BLaER1 treated with 17β-estradiol and CSF1 and Interleukin-3, amounts not matched to agents 10 nM and 100 nM (cell line): Measurements from ENCODE around the gene HBS1L.

ENCODE experiments used
- H3K27ac ChIP-seq, 11 experiments: shearing (Covaris generic); formaldehyde crosslinking; 2 replicates each; pipeline ENCODE4 v1.8.1; 2022
- H3K27me3 ChIP-seq, 11 experiments: shearing (Covaris generic); formaldehyde crosslinking; 2 replicates each; pipeline ENCODE4 v1.8.1; 2022
- H3K36me3 ChIP-seq, 11 experiments: shearing (Covaris generic); formaldehyde crosslinking; 2 replicates each; pipeline ENCODE4 v1.8.1; 2022
- H3K4me1 ChIP-seq, 10 experiments: shearing (Covaris generic); formaldehyde crosslinking; 2 replicates each; pipeline ENCODE4 v1.8.1; 2022
- H3K4me2 ChIP-seq, 11 experiments: shearing (Covaris generic); formaldehyde crosslinking; 2 replicates each; pipeline ENCODE4 v1.8.1; 2022
- H3K4me3 ChIP-seq, 10 experiments: shearing (Covaris generic); formaldehyde crosslinking; 2 replicates each; pipeline ENCODE4 v1.8.1; 2022
- H3K9ac ChIP-seq, 11 experiments: shearing (Covaris generic); formaldehyde crosslinking; 2 replicates each; pipeline ENCODE4 v1.8.1; 2022
- H3K9me3 ChIP-seq, 11 experiments: shearing (Covaris generic); formaldehyde crosslinking; replicated peaks in 1 of 11; 2 replicates each; pipeline ENCODE4 v1.8.1; 2022
- H4K20me1 ChIP-seq, 11 experiments: shearing (Covaris generic); formaldehyde crosslinking; 2 replicates each; pipeline ENCODE4 v1.8.1; 2022
- Cebpa-rat ChIP-seq, 11 experiments: shearing (Covaris generic); IDR thresholded peaks; 2 replicates each; pipeline ENCODE4 v1.8.1; 2022

HBS1L gene

GRCh38 chr6:135054569-135055498 is at the start of gene HBS1L:
HBS1L (minus strand) TSS chr6:135054822; CDS start chr6:135054691, 131 bp downstream.
- TF ChIP-seq Cebpa-rat (IDR thresholded peaks at IDR 0.05): peak in 2 of 11 experiments; percentile 68 to 69; a peak in 4 of 22 replicates
- Histone ChIP-seq H4K20me1 (peaks cover 0 to 35% (median 27%) of the 10 kb centered on the region in 11 experiments; a peak in 17 of 22 replicates), H3K36me3 (peaks cover 3 to 32% (median 19%) of the 10 kb centered on the region in 11 experiments; a peak in 21 of 22 replicates), H3K9me3 (no peaks in the 10 kb centered on the region), H3K27ac (peak within 1 kb of the TSS; percentile 84 to 92 (median 88)), H3K4me1 (peaks cover 26 to 41% (median 34%) of the 10 kb centered on the region in 10 experiments), H3K27me3 (no peaks in the 10 kb centered on the region), H3K9ac (peak within 1 kb of the TSS; percentile 86 to 93 (median 89)), H3K4me3 (peak within 1 kb of the TSS; percentile 68 to 88 (median 80)), H3K4me2 (peak within 1 kb of the TSS; percentile 84 to 93 (median 88))

- Histone ChIP-seq H4K20me1 (no peaks in the 10 kb centered on the region), H3K4me3 (no peak overlapping the region), H3K36me3 (no peaks in the 10 kb centered on the region; a peak in 2 of 22 replicates), H3K27me3 (no peaks in the 10 kb centered on the region), H3K4me1 (peaks cover 8 to 87% (median 53%) of the 10 kb centered on the region in 10 experiments; a peak in 17 of 20 replicates), H3K9ac (peak overlapping the region in 4 of 11 experiments; percentile 21 to 64 (median 44); a peak in 5 of 22 replicates), H3K4me2 (peak overlapping the region in 9 of 11 experiments; percentile 2 to 88 (median 67); a peak in 15 of 22 replicates), H3K27ac (peak overlapping the region in 8 of 11 experiments; percentile 12 to 87 (median 73); a peak in 13 of 22 replicates), H3K9me3 (peaks cover 7 to 63% (median 38%) of the 10 kb centered on the region in 11 experiments; a peak in 21 of 22 replicates)
- TF ChIP-seq Cebpa-rat (IDR thresholded peaks at IDR 0.05): no peak
These were observed 49.6 kb upstream of the HBS1L start for GRCh38 chr6:135104199-135104598.

- Histone ChIP-seq H3K9ac (no peak overlapping the region), H3K4me1 (peaks cover 8 to 72% (median 50%) of the 10 kb centered on the region in 10 experiments; a peak in 17 of 20 replicates), H4K20me1 (no peaks in the 10 kb centered on the region), H3K9me3 (peaks cover 1 to 46% (median 25%) of the 10 kb centered on the region in 11 experiments; a peak in 20 of 22 replicates), H3K4me3 (no peak overlapping the region), H3K36me3 (no peaks in the 10 kb centered on the region; a peak in 1 of 22 replicates), H3K4me2 (peak overlapping the region in 5 of 11 experiments; percentile 49 to 88 (median 74); a peak in 8 of 22 replicates), H3K27ac (peak overlapping the region in 5 of 11 experiments; percentile 62 to 87 (median 81); a peak in 7 of 22 replicates), H3K27me3 (no peaks in the 10 kb centered on the region)
- TF ChIP-seq Cebpa-rat (IDR thresholded peaks at IDR 0.05): no peak
These were observed 47.6 kb upstream of the HBS1L start for GRCh38 chr6:135102191-135102590.

DNA sequence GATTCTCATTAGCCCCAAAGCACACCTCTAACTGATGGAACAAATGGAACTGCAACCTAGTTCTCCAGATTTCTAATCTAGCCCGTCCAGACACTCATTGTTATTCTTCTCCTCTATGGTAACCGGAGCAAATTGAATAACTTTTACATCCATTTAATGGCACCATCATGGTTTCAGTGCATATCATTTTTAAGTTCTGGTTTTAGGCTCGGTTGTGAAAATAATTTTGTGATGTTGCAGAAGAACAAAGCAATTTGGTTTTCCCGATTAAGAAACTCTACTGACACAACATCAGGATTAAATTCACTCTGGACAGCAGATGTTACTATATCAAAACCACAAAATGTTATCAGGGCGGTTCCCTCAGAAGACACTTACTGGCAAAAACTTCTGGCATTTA is 42.5 kb upstream of the HBS1L start:
- Histone ChIP-seq H3K4me3 (no peak overlapping the region), H3K4me1 (peaks cover 0 to 62% (median 15%) of the 10 kb centered on the region in 10 experiments; a peak in 13 of 20 replicates), H3K4me2 (no peak overlapping the region), H3K27me3 (no peaks in the 10 kb centered on the region), H3K9ac (no peak overlapping the region), H3K27ac (no peak overlapping the region), H3K36me3 (no peaks in the 10 kb centered on the region), H3K9me3 (peaks cover 0 to 32% (median 16%) of the 10 kb centered on the region in 11 experiments; a peak in 15 of 22 replicates), H4K20me1 (no peaks in the 10 kb centered on the region)
- TF ChIP-seq Cebpa-rat (IDR thresholded peaks at IDR 0.05): no peak

DNA sequence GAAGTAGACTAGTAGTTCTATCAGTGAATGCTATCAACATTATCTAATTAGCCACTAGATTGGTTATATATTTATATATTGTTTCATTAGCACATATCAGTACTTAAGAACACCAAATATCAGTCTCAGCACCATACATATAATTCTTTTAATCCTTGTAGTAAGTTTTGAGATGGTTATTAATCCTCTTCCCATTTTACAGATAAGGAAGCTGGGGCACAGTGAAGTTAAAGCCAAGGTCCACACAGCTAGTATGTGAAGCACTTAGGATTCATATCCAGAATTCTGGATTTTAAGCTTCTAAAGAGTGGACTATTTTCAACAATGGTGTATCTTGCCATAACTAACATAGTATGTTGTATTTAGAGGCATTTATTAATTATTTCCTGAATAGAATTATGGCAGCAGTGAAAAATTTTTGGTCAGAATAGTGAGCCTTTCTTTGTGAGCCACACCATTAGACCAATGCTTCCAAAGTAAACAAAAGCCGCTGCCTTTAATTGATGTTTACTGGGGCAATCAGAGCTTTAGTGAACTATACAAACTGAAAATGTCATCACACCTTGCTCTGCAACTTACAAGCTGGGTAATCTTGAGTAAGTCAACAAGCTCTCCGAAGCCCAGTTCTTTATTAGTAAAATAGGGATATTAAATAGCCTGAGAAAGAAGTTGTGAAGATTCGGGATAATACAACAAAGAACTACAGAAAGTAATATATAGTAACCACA is 41.9 kb upstream of the HBS1L start:
- Histone ChIP-seq H3K4me1 (peaks cover 0 to 62% (median 13%) of the 10 kb centered on the region in 10 experiments; a peak in 13 of 20 replicates), H3K36me3 (no peaks in the 10 kb centered on the region), H3K27ac (no peak overlapping the region), H3K4me2 (no peak overlapping the region), H3K9ac (no peak overlapping the region), H3K9me3 (peaks cover 0 to 26% (median 16%) of the 10 kb centered on the region in 11 experiments; a peak in 15 of 22 replicates), H3K4me3 (no peak overlapping the region), H3K27me3 (no peaks in the 10 kb centered on the region), H4K20me1 (no peaks in the 10 kb centered on the region)
- no peak for TF ChIP-seq Cebpa-rat (IDR thresholded peaks at IDR 0.05)

DNA sequence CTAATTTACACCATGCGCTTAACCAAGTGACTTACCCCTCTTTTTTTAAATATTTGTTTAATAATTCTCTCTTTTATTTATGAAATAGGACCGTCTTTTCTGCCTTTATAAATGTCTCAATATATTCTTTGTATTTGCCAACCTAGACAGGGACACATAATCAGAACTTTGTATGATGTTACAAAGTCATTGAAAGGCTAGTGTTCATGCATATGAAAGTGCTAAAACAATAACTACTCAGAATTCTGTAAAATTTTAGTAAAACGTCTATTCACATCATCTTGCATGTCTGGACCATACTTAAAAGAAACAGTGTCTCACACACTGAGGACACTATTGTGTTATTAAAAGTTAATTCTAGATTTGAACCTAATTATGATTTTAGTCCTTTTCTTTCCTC is 41.1 kb upstream of the HBS1L start:
- Histone ChIP-seq H3K9me3 (peaks cover 0 to 18% (median 10%) of the 10 kb centered on the region in 11 experiments; a peak in 15 of 22 replicates), H3K4me1 (peaks cover 0 to 62% (median 16%) of the 10 kb centered on the region in 10 experiments; a peak in 13 of 20 replicates), H3K4me3 (no peak overlapping the region), H3K27ac (no peak overlapping the region), H3K27me3 (no peaks in the 10 kb centered on the region), H4K20me1 (no peaks in the 10 kb centered on the region), H3K36me3 (no peaks in the 10 kb centered on the region), H3K9ac (no peak overlapping the region), H3K4me2 (no peak overlapping the region)
- TF ChIP-seq Cebpa-rat (IDR thresholded peaks at IDR 0.05): no peak

DNA sequence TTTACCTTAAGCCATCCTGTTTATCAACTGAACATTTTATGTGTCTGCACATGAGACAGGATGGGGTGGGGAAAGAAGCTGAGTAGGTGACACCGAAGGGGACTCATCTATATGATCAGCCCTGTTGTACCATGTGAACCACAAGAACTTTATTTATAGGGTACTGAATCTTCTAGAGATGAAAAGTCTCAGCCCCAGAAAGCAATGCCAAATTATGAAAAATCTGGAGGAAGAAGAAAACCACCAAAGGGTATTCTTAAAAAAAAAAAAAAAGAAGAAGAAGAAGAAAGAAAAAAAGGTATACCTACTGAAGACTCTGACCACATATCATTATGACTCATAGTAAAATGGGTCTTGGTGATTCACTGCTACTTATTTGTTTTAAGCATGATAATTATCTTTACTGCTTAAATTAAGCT is 39.8 kb upstream of the HBS1L start:
- Histone ChIP-seq H3K4me2 (peak overlapping the region in 7 of 11 experiments; percentile 6 to 93 (median 39); a peak in 8 of 22 replicates), H3K27ac (no peak overlapping the region), H4K20me1 (no peaks in the 10 kb centered on the region), H3K36me3 (no peaks in the 10 kb centered on the region), H3K4me3 (no peak overlapping the region), H3K27me3 (no peaks in the 10 kb centered on the region), H3K9ac (no peak overlapping the region), H3K9me3 (peaks cover 0 to 6% (median 0%) of the 10 kb centered on the region in 11 experiments; a peak in 5 of 22 replicates), H3K4me1 (peaks cover 0 to 70% (median 28%) of the 10 kb centered on the region in 10 experiments; a peak in 15 of 20 replicates)
- no peak for TF ChIP-seq Cebpa-rat (IDR thresholded peaks at IDR 0.05)

DNA sequence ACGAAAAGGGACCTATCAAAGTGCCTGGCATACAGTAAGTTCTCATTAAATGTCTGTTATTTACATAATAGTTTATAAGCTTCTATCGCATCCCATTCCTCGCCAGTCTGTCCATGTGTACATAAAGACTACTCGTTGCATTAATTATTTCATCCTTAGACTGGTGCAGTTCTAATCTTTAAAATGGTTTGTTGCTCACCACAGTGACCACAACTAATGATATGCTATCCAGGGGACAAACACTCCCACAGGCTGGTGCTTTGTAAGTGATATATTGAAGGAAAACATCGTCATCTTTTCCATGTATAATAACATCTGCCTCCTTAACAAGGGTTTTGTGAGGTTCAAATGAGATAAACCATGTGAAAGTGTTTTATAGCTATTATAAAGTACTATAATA is 39.0 kb upstream of the HBS1L start:
- no peak overlapping the region for H3K27ac ChIP-seq
- H3K27me3 ChIP-seq: no peaks in the 10 kb centered on the region
- H3K9ac ChIP-seq: no peak overlapping the region
- no peak for TF ChIP-seq Cebpa-rat (IDR thresholded peaks at IDR 0.05)
- no peaks in the 10 kb centered on the region for H3K36me3 ChIP-seq
- peak overlapping the region in 4 of 11 experiments; percentile 9 to 93 (median 34); a peak in 6 of 22 replicates for H3K4me2 ChIP-seq
- peaks cover 6 to 78% (median 36%) of the 10 kb centered on the region in 10 experiments for H3K4me1 ChIP-seq
- H4K20me1 ChIP-seq: no peaks in the 10 kb centered on the region
- no peak overlapping the region for H3K4me3 ChIP-seq
- H3K9me3 ChIP-seq: peaks cover 0 to 6% (median 0%) of the 10 kb centered on the region in 11 experiments; a peak in 5 of 22 replicates
